DOHH2 (cell line): ENCODE measurements around the gene TMEM69.

ENCODE experiments used
- EZH2phosphoT487 ChIP-seq: fragments of 200-600 bp; sonication (generic); IDR thresholded peaks from 2 replicates; pipeline ENCODE4 v1.6.1; 2017; ENCODE audit warnings: borderline replicate concordance, mild to moderate bottlenecking, antibody characterized with exemption, low read length, moderate library complexity, mixed read lengths
- TF ChIP-seq, protein P1 (sequence below): fragments of 200-600 bp; sonication (generic); IDR thresholded peaks from one replicate; pipeline ENCODE4 v1.5.1; 2014; ENCODE audit warnings: antibody characterized with exemption, mild to moderate bottlenecking, low read depth, low read length; ENCODE audit not compliant: poor library complexity, severe bottlenecking

DNA sequence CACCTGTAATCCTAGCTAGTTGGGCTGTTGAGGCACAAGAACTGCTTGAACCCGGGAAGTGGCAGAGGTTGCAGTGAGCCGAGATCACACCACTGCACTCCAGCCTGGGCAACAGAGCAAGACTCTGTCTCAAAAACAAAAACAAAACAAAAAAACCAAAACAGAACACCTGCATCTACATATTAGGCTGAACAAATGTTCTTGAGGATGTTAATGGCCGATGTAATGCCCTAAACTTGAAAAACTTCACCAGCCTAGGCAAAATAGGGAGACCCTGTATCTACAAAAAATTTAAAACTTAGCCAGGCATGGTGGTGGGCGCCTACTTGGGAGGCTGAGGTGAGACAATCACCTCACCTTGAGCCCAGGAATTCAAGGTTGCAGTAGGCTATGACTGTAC is 19.5 kb upstream of the TMEM69 start:
- TF ChIP-seq, protein P1, sequence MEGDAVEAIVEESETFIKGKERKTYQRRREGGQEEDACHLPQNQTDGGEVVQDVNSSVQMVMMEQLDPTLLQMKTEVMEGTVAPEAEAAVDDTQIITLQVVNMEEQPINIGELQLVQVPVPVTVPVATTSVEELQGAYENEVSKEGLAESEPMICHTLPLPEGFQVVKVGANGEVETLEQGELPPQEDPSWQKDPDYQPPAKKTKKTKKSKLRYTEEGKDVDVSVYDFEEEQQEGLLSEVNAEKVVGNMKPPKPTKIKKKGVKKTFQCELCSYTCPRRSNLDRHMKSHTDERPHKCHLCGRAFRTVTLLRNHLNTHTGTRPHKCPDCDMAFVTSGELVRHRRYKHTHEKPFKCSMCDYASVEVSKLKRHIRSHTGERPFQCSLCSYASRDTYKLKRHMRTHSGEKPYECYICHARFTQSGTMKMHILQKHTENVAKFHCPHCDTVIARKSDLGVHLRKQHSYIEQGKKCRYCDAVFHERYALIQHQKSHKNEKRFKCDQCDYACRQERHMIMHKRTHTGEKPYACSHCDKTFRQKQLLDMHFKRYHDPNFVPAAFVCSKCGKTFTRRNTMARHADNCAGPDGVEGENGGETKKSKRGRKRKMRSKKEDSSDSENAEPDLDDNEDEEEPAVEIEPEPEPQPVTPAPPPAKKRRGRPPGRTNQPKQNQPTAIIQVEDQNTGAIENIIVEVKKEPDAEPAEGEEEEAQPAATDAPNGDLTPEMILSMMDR, result no peak
- TF ChIP-seq EZH2phosphoT487, result no peak
